Lung (tissue), 12 donors: ENCODE results near the gene PLCH1. TPM values are rescaled to one million over a fixed set of nuclear protein-coding genes. Genes with fewer than 3 reads are reported as not detected.

Source experiments
- ATAC-seq: fragments of 200-7000 bp; cut with Tn5 transposase; one replicate; pipeline ENCODE4 v1.9.1; 2020; ENCODE audit warnings: moderate number of reproducible peaks; ENCODE audit not compliant: insufficient read depth, low FRiP score
- DNase-seq, 3 donors: peaks; one replicate each; pipeline ENCODE4 v3.0.0-alpha.2; 2013 to 2017
- H3K27ac ChIP-seq, 2 donors: one replicate each; pipeline ENCODE4 v1.5.1; 2013; ENCODE audit warnings: mild to moderate bottlenecking in 2 of 2, moderate library complexity in 2 of 2, control low read depth in 1 of 2, inconsistent platforms in 1 of 2, low read depth in 1 of 2, low read length in 1 of 2
- H3K27me3 ChIP-seq, 3 donors: one replicate each; pipeline ENCODE4 v1.5.1; 2013; ENCODE audit warnings: low read length in 2 of 3; ENCODE audit not compliant: control insufficient read depth in 3 of 3, insufficient read depth in 3 of 3
- H3K36me3 ChIP-seq, 4 donors: one replicate each; pipeline ENCODE4 v1.5.1; 2013; ENCODE audit warnings: low read length in 4 of 4, mild to moderate bottlenecking in 1 of 4, moderate library complexity in 1 of 4; ENCODE audit not compliant: control insufficient read depth in 4 of 4, insufficient read depth in 4 of 4
- H3K4me1 ChIP-seq, 5 donors: one replicate each; pipeline ENCODE4 v1.5.1; 2013; ENCODE audit warnings: low read length in 5 of 5, mild to moderate bottlenecking in 2 of 5, moderate library complexity in 1 of 5; ENCODE audit not compliant: control insufficient read depth in 5 of 5, insufficient read depth in 5 of 5
- H3K4me3 ChIP-seq: one replicate; pipeline ENCODE4 v1.5.1; 2013; ENCODE audit warnings: mild to moderate bottlenecking, control low read depth, moderate library complexity
- H3K9ac ChIP-seq, 2 donors: one replicate each; pipeline ENCODE4 v1.5.1; 2013; ENCODE audit warnings: low read length in 2 of 2, control low read depth in 1 of 2; ENCODE audit not compliant: insufficient read depth in 1 of 2
- H3K9me3 ChIP-seq, 4 donors: one replicate each; pipeline ENCODE4 v1.5.1; 2013; ENCODE audit warnings: low read length in 3 of 4, mild to moderate bottlenecking in 1 of 4, moderate library complexity in 1 of 4; ENCODE audit not compliant: control insufficient read depth in 4 of 4, insufficient read depth in 3 of 4
- WGBS, 2 donors: extraction: QIAGEN DNeasy Blood & Tissue Kit; methylation state at CpG; one replicate each; pipeline ENCODE4 v1.1.7; 2013; 5-methylcytosine and 5-hydroxymethylcytosine counted together
- polyA plus RNA-seq, 2 donors: library from polyadenylated mRNA; stranded (reverse); fragments of 200-250 nt; gene quantifications; one replicate each; pipeline ENCODE4 v1.2.1, GENCODE V29; 2013
- total RNA-seq, 2 donors: library from RNA; depleted of rRNA in 1 of 2; stranded (reverse); fragments of >200 nt in 1 of 2; gene quantifications; one replicate each; pipeline ENCODE4 v1.2.1, GENCODE V29; 2014 to 2021
- TF ChIP-seq, protein P1 (sequence below): IDR thresholded peaks from 2 replicates; pipeline ENCODE4 v1.5.1; 2012; ENCODE audit warnings: mild to moderate bottlenecking; ENCODE audit errors: control extremely low read depth, extremely low read depth
- donor health status: control.
- donor health status: control.
- donor health status: Bipolar disorder and iron deficiency.
- donor health status: healthy.
- donor health status: DM: yes; HTN: yes; CAD: no.

Gene PLCH1
- total and polyA plus RNA-seq, 4 donors: 2.5 to 22.8 (median 9.1) TPM

DNA sequence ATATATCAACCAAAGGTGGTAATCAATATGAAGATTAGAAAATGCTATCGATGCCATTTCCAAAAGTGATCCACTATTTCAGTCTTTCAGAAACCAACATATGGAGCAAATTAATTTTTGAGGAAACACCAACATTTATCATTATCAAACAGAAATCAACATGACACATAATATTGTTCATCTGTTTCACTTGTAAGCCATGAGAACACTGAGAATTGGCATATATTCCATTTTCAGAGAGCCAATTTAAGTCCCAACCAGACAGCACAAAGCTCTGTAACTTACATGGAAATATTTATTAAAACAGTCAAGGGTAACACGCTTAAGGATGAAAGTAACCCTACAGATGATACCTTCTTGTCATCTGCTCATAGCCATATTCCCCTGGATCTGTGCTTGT lies 413.8 kb downstream of the PLCH1 start:
- WGBS, 2 donors: 91 to 94% methylated on average over 2 of the region's 2 CpGs

DNA sequence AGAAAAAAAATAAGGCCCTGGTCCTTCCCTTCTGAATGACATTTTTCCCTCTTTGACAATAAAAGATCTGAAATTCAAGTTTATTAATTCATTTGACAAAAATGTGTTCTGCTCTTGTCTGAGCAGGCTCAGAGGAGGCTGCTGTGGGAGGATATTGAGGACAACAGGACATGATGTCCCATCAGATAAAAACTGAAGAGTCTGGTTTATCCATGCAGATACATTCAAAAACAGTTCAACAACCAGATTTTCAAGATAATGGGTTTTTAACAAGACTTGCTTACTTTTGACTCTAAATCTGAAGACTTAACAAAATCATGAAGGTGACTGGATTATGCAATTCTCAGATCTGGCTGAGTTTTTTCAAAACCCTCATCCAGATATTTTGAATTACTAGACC lies 414.5 kb downstream of the PLCH1 start:
- Histone ChIP-seq H3K27ac (no peak overlapping the region), H3K9ac (no peak overlapping the region), H3K9me3 (no peaks in the 10 kb centered on the region), H3K36me3 (no peaks in the 10 kb centered on the region), H3K4me3 (no peak overlapping the region), H3K4me1 (peaks cover 0 to 2% (median 0%) of the 10 kb centered on the region in 5 donors), H3K27me3 (no peaks in the 10 kb centered on the region)
- ATAC-seq (no peak), DNase-seq (no peak)
- TF ChIP-seq, protein P1, sequence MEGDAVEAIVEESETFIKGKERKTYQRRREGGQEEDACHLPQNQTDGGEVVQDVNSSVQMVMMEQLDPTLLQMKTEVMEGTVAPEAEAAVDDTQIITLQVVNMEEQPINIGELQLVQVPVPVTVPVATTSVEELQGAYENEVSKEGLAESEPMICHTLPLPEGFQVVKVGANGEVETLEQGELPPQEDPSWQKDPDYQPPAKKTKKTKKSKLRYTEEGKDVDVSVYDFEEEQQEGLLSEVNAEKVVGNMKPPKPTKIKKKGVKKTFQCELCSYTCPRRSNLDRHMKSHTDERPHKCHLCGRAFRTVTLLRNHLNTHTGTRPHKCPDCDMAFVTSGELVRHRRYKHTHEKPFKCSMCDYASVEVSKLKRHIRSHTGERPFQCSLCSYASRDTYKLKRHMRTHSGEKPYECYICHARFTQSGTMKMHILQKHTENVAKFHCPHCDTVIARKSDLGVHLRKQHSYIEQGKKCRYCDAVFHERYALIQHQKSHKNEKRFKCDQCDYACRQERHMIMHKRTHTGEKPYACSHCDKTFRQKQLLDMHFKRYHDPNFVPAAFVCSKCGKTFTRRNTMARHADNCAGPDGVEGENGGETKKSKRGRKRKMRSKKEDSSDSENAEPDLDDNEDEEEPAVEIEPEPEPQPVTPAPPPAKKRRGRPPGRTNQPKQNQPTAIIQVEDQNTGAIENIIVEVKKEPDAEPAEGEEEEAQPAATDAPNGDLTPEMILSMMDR: no peak

More for the DNA sequence above, 413.8 kb downstream of the PLCH1 start:
- no peak overlapping the region for H3K9ac ChIP-seq
- peaks cover 0 to 2% (median 0%) of the 10 kb centered on the region in 5 donors for H3K4me1 ChIP-seq
- H3K27me3 ChIP-seq: no peaks in the 10 kb centered on the region
- TF ChIP-seq, protein P1: no peak
- no peak overlapping the region for H3K4me3 ChIP-seq
- H3K9me3 ChIP-seq: no peaks in the 10 kb centered on the region
- no peak for DNase-seq
- no peaks in the 10 kb centered on the region for H3K36me3 ChIP-seq
- no peak overlapping the region for H3K27ac ChIP-seq
- ATAC-seq: no peak

DNA sequence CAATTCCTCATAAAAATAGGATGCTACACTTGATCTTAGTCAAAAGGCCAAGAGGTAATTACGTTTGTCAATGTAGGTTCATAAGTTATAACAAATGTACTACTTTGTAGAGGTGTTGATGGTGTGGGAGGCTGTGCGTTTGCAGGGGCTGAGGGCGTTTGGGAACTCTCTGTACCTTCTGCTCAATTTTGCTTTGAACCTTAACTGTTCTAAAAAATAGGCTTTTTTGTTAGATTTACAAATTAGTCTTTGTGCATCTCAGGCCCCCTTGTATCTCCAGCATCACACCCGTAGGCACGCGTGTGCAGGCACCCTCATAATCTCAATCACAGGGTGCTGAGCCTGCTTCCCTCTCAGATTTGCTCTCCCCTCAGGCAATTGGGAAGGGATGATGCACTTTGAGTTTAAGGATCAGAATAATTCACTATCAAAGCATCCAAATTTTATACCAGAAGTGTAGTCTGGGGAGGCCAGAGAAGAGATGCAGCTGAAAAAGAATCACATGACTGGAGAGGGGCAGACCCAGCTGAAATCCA lies 415.3 kb downstream of the PLCH1 start:
- WGBS, 2 donors: 88 to 92% methylated on average over 6 of the region's 6 CpGs
- no peak overlapping the region for H3K27ac ChIP-seq
- ATAC-seq (no peak), DNase-seq (no peak)
- H3K9ac ChIP-seq: no peak overlapping the region
- TF ChIP-seq, protein P1: no peak
- no peaks in the 10 kb centered on the region for H3K9me3 ChIP-seq
- H3K27me3 ChIP-seq: no peaks in the 10 kb centered on the region
- no peak overlapping the region for H3K4me3 ChIP-seq
- no peaks in the 10 kb centered on the region for H3K4me1 ChIP-seq
- no peaks in the 10 kb centered on the region for H3K36me3 ChIP-seq

DNA sequence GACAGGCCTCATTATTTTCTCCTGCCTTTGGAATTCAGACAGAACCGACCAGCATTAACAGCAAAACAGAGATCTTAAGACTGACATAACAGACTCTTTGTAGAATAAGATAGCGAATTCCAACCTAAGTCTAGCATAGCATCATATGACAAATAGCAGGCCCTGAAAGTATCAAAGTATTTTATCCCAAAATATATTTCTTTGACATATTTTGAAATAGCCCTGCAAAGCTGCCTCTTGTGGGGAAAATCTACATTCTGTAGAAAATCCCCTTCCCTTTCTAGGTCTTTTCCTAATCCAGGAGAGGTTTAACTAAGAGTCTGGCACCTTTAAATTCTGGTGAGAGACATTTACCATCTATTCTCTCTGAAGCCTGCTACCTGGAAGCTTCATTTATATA lies 417.0 kb downstream of the PLCH1 start:
- DNase-seq: no peak
- TF ChIP-seq, protein P1: no peak

More for the DNA sequence above, 417.0 kb downstream of the PLCH1 start:
- H3K4me3 ChIP-seq: no peak overlapping the region
- no peaks in the 10 kb centered on the region for H3K36me3 ChIP-seq
- no peaks in the 10 kb centered on the region for H3K9me3 ChIP-seq
- no peaks in the 10 kb centered on the region for H3K27me3 ChIP-seq
- H3K4me1 ChIP-seq: no peaks in the 10 kb centered on the region
- H3K9ac ChIP-seq: no peak overlapping the region
- 86 to 90% methylated on average over 2 of the region's 2 CpGs for WGBS, 2 donors
- no peak for ATAC-seq
- no peak overlapping the region for H3K27ac ChIP-seq
